Hepatocyte (in vitro differentiated cells): Measurements from ENCODE around the gene CCDC144A. TPM values are rescaled to one million over a fixed set of nuclear protein-coding genes. Genes with fewer than 3 reads are reported as not detected.
"Not testable (repeated sequence)": the region's sequence is repeated elsewhere in the genome, so short reads cannot be mapped to it uniquely, and the experiment has no call there.

Experiments used
- DNase-seq: peaks from one replicate; pipeline ENCODE4 v3.0.0-alpha.2; 2016; ENCODE audit warnings: low spot score
- H2AFZ ChIP-seq: fragments of 200-600 bp; sonication (generic); 2 replicates; pipeline ENCODE4 v1.6.0; 2016; ENCODE audit warnings: antibody characterized with exemption, mild to moderate bottlenecking
- H3K27ac ChIP-seq: fragments of 200-600 bp; sonication (generic); 2 replicates; pipeline ENCODE4 v1.5.1; 2016; ENCODE audit warnings: mild to moderate bottlenecking
- H3K27me3 ChIP-seq: fragments of 200-600 bp; sonication (generic); 2 replicates; pipeline ENCODE4 v1.6.1; 2016
- H3K36me3 ChIP-seq: fragments of 200-600 bp; sonication (generic); replicated peaks from 2 replicates; pipeline ENCODE4 v1.5.1; 2016; ENCODE audit warnings: low read depth; ENCODE audit not compliant: insufficient read depth
- H3K4me1 ChIP-seq: fragments of 200-600 bp; sonication (generic); 2 replicates; pipeline ENCODE4 v1.5.1; 2016; ENCODE audit warnings: mild to moderate bottlenecking, moderate library complexity; ENCODE audit not compliant: insufficient read depth
- H3K4me2 ChIP-seq: fragments of 200-600 bp; sonication (generic); 2 replicates; pipeline ENCODE4 v1.6.0; 2016
- H3K4me3 ChIP-seq: fragments of 200-600 bp; sonication (generic); 2 replicates; pipeline ENCODE4 v1.5.1; 2016; ENCODE audit warnings: mild to moderate bottlenecking
- H3K79me2 ChIP-seq: fragments of 200-600 bp; sonication (generic); 2 replicates; pipeline ENCODE4 v1.6.0; 2017; ENCODE audit warnings: mild to moderate bottlenecking
- H3K9me2 ChIP-seq: fragments of 200-600 bp; sonication (generic); replicated peaks from 2 replicates; pipeline ENCODE4 v1.6.0; 2017; ENCODE audit warnings: mild to moderate bottlenecking; ENCODE audit not compliant: insufficient read depth
- H3K9me3 ChIP-seq: fragments of 200-600 bp; sonication (generic); 2 replicates; pipeline ENCODE4 v1.5.1; 2016; ENCODE audit warnings: low read depth, mild to moderate bottlenecking
- H4K20me1 ChIP-seq: fragments of 200-600 bp; sonication (generic); 2 replicates; pipeline ENCODE4 v1.6.0; 2016; ENCODE audit warnings: mild to moderate bottlenecking; ENCODE audit not compliant: insufficient read depth, poor library complexity, severe bottlenecking
- EZH2 ChIP-seq: fragments of 200-600 bp; sonication (generic); IDR thresholded peaks from 2 replicates; pipeline ENCODE4 v1.6.1; 2016; ENCODE audit warnings: antibody characterized with exemption, mild to moderate bottlenecking, borderline replicate concordance
- EZH2phosphoT487 ChIP-seq: fragments of 200-600 bp; sonication (generic); IDR thresholded peaks from one replicate; pipeline ENCODE4 v1.6.1; 2018; ENCODE audit warnings: antibody characterized with exemption, mild to moderate bottlenecking, low read depth, moderate library complexity; ENCODE audit not compliant: unreplicated experiment, severe bottlenecking
- whole genome bisulfite sequencing: methylation state at CpG from one replicate; pipeline ENCODE4 v1.1.6; 2016; ENCODE audit warnings: low lambda C conversion rate; ENCODE audit errors: missing lambda C conversion rate; 5-methylcytosine and 5-hydroxymethylcytosine counted together
- polyA plus RNA-seq: library from polyadenylated mRNA; unstranded; fragments of >200 nt; fragmentation: Nextera tagmentation; extraction: Ambion mirVana; gene quantifications from 2 replicates; pipeline ENCODE4 v1.2.1, GENCODE V29; 2016
- total RNA-seq: library from RNA; depleted of rRNA; stranded (reverse); fragments of >200 nt; gene quantifications from 2 replicates; pipeline ENCODE4 v1.2.3, GENCODE V29; 2014
- TF ChIP-seq, protein P1 (sequence below): fragments of 200-600 bp; sonication (generic); IDR thresholded peaks from 2 replicates; pipeline ENCODE4 v1.5.1; 2016; ENCODE audit warnings: antibody characterized with exemption, mild to moderate bottlenecking; ENCODE audit not compliant: poor library complexity

The CCDC144A gene, protein sequence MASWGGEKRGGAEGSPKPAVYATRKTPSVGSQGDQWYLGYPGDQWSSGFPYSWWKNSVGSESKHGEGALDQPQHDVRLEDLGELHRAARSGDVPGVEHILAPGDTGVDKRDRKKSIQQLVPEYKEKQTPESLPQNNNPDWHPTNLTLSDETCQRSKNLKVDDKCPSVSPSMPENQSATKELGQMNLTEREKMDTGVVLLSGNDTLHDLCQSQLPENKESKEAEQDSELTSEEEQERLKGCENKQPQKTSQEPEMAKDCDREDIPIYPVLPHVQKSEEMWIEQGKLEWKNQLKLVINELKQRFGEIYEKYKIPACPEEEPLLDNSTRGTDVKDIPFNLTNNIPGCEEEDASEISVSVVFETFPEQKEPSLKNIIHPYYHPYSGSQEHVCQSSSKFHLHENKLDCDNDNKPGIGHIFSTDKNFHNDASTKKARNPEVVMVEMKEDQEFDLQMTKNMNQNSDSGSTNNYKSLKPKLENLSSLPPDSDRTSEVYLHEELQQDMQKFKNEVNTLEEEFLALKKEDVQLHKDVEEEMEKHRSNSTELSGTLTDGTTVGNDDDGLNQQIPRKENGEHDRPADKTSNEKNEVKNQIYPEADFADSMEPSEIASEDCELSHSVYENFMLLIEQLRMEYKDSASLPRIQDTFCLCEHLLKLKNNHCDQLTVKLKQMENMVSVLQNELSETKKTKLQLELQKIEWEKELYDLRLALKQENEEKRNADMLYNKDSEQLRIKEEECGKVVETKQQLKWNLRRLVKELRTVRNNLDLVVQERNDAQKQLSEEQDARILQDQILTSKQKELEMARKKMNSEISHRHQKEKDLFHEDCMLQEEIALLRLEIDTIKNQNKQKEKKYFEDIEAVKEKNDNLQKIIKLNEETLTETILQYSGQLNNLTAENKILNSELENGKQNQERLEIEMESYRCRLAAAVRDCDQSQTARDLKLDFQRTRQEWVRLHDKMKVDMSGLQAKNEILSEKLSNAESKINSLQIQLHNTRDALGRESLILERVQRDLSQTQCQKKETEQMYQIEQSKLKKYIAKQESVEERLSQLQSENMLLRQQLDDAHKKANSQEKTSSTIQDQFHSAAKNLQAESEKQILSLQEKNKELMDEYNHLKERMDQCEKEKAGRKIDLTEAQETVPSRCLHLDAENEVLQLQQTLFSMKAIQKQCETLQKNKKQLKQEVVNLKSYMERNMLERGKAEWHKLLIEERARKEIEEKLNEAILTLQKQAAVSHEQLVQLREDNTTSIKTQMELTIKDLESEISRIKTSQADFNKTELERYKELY (N-terminal part only)
- total RNA-seq (0.48 and 0.50 TPM in 2 replicates), polyA plus RNA-seq (0.47 and 0.51 TPM in 2 replicates)

DNA sequence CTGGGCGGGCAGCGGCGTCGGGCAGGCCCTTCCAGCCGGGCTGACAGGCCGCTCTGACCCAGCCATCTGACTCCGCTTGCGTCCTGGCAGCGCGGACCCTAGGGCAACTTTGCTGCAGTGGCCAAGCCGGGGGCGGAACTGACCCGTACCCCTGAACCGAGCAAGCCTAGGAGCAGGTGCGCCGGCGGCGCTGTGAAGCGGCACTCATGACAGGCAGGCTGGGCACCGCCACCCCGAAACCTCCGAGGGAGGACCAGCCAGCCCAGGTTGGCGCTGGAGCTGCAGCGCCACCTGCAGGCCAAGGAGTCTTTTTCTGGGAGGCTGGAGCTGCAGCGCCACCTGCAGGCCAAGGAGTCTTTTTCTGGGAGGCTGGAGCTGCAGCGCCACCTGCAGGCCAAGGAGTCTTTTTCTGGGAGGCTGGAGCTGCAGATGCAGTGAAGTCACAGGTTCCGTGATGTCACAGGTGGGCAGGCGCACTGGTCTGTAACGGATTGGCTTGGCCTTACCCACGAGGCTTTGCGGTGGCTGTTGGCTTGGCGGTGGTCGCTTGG is at the start of gene CCDC144A:
Gene CCDC144A (plus strand): TSS at position 511 of the 551 bp plus-strand sequence. CDS start 160 bp downstream, outside the sequence.
- H3K27ac ChIP-seq, DNase-seq, H3K36me3 ChIP-seq, H3K9me3 ChIP-seq, H3K4me3 ChIP-seq, H2AFZ ChIP-seq, H3K9me2 ChIP-seq, H3K27me3 ChIP-seq, H3K4me2 ChIP-seq, H4K20me1 ChIP-seq, H3K79me2 ChIP-seq, H3K4me1 ChIP-seq: not testable (repeated sequence)
- WGBS: 94% methylated on average over 24 of the region's 33 CpGs
- TF ChIP-seq, protein P1, sequence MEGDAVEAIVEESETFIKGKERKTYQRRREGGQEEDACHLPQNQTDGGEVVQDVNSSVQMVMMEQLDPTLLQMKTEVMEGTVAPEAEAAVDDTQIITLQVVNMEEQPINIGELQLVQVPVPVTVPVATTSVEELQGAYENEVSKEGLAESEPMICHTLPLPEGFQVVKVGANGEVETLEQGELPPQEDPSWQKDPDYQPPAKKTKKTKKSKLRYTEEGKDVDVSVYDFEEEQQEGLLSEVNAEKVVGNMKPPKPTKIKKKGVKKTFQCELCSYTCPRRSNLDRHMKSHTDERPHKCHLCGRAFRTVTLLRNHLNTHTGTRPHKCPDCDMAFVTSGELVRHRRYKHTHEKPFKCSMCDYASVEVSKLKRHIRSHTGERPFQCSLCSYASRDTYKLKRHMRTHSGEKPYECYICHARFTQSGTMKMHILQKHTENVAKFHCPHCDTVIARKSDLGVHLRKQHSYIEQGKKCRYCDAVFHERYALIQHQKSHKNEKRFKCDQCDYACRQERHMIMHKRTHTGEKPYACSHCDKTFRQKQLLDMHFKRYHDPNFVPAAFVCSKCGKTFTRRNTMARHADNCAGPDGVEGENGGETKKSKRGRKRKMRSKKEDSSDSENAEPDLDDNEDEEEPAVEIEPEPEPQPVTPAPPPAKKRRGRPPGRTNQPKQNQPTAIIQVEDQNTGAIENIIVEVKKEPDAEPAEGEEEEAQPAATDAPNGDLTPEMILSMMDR: peak; percentile 35

DNA sequence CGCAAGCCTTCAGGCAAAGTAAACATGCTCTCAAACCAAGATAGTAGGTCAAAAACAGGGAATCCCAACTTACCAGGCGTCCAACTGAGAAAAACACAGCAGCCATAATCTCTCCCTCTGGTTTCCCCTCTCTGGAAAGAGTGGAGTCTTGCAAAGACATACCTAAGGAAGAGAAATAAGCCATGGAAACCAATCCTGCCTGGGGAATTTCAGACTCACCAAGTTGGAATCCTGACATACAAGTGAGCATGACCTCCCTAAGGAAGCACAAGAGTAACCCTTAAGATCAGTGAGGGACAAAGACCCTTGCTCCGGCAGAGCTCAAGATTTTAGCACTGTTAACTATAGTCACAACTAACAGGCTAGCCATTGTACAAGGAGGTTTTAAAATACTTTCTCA is 40.5 kb upstream of the CCDC144A start:
- DNase-seq: no peak
- Histone ChIP-seq H3K9me3 (no peaks in the 10 kb centered on the region), H3K4me1 (peaks cover 6% of the 10 kb centered on the region), H3K4me3 (no peak overlapping the region), H4K20me1 (no peaks in the 10 kb centered on the region), H3K27ac (no peak overlapping the region), H3K27me3 (no peaks in the 10 kb centered on the region), H2AFZ (no peak overlapping the region), H3K9me2 (no peaks in the 10 kb centered on the region), H3K79me2 (peaks cover 16% of the 10 kb centered on the region), H3K4me2 (no peak overlapping the region), H3K36me3 (no peaks in the 10 kb centered on the region)
- TF ChIP-seq EZH2 (no peak), EZH2phosphoT487 (no peak)
- TF ChIP-seq, protein P1: no peak
- WGBS: 86% methylated on average over 3 of the region's 3 CpGs

DNA sequence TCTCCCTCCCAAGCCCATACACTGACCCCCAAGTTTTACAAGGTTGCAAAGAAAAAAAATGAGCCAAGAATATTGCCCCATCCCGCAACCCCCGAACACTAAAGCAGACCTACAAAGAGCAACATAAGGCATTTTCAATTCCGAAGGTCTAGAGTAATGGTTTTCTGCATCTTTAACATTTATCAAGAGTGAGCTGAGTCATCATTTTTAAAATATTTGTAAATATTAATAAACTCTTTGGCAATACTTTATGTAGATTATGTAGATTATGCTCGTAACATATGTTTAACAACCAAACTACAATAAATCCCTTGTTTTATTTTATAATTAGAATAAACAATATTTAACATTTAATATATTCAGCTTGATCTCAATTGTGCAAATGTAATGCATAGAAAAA is 37.8 kb upstream of the CCDC144A start:
- Histone ChIP-seq H3K27ac (no peak overlapping the region), H3K36me3 (no peaks in the 10 kb centered on the region), H3K79me2 (peaks cover 16% of the 10 kb centered on the region), H3K9me2 (no peaks in the 10 kb centered on the region), H3K4me3 (no peak overlapping the region), H3K4me1 (peaks cover 6% of the 10 kb centered on the region), H2AFZ (no peak overlapping the region), H3K9me3 (no peaks in the 10 kb centered on the region), H3K27me3 (no peaks in the 10 kb centered on the region), H4K20me1 (no peaks in the 10 kb centered on the region), H3K4me2 (peak overlapping the region; percentile 84)
- 91% methylated on average over 4 of the region's 4 CpGs for WGBS
- DNase-seq: no peak
- TF ChIP-seq, protein P1: no peak
- TF ChIP-seq EZH2phosphoT487 (no peak), EZH2 (no peak)
